GM19193 (cell line): Measurements from ENCODE around the gene TMEM117.

Source experiments
- POLR2A ChIP-seq: IDR thresholded peaks from 4 replicates; pipeline ENCODE4 v1.6.1; 2011; ENCODE audit not compliant: insufficient read depth, insufficient read length; ENCODE audit errors: extremely low read depth

TMEM117 gene

GRCh38 chr12:44015333-44015941, 179.6 kb downstream of the TMEM117 start:
- no peak for TF ChIP-seq POLR2A

DNA sequence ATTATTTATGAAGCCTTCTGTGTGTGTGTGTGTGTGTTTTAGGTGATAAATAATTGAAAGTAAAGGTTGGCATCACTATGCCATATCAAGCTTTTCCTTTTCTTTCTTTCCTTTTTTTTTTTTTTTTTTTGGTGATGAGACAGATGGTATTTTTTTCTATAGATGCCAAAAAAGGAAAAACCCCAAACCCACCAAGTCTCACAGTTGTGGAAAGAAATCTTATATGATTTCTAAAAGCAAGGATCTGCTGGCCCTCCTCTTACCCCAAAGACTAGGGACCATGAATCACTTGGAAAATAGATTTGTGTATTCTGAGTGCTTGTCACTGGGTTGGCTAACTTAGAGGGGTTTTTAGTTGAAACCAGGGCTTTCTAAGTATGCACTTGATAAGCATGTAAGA, 181.3 kb downstream of the TMEM117 start:
- no peak for TF ChIP-seq POLR2A

GRCh38 chr12:44019118-44019517, 183.2 kb downstream of the TMEM117 start:
- TF ChIP-seq POLR2A = no peak

GRCh38 chr12:44020555-44020954, 184.7 kb downstream of the TMEM117 start:
- no peak for TF ChIP-seq POLR2A

DNA sequence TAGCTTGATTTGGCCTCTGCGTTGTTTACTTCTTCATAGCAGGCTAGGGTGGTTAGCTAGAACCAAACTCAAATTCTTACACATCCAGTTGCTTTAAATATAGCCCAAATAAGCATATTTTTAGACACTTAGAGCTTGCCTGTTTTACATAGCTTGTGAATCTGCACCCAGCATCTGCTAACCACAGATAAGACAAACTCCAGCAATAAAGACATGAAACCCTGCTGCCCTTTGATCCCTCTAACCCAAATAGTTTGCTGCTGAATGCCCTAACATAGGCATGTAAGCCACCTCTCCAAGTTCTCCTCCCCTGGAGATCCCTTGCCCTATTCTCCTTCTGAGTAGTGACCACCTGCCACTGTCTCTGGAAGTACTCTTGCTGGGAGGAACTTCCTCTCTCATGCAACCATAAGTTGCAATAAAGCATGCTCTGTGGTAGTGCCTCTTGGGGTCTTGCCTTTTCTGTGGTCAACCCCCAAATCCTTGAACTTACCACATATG, 185.6 kb downstream of the TMEM117 start:
- TF ChIP-seq POLR2A = no peak

- TF ChIP-seq POLR2A = no peak
Observed at GRCh38 chr12:44025499-44025898, 189.6 kb downstream of the TMEM117 start.

GRCh38 chr12:44026046-44026445, 190.2 kb downstream of the TMEM117 start:
- TF ChIP-seq POLR2A = no peak

GRCh38 chr12:44029194-44029593, 193.3 kb downstream of the TMEM117 start:
- TF ChIP-seq POLR2A = no peak

DNA sequence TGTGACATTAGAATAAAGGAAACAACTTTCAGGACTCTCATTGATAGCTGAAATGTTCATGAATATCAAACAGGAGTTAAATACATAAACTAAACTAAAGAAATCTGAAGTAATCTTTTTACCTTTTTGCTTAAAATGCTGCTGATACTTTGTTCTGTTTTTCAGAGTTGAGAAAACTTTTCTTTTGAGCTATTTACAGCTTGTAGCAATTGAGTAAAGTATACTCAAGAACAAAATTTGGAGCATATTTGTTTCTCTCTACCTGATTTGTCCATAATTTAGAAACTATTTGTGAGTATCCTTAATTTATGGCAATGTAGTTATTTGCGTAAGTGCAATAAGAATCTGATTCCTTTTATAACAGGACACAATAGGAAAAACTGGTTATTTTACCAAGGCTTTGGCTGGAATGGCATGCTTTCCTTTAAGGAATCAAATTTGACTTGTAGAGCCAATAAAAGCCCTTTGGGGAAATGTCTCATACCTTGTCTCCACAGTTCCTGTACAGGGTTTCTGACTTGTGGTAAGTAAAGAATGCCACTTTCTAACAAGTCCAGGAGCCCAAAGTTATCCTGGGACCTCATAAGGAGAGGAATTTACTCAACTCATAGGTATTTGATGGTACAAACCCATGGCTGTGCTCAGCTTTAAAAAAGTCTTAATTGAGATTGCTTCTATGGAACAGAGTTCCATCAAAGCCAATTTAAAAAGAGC, 195.7 kb downstream of the TMEM117 start:
- TF ChIP-seq POLR2A = no peak

- TF ChIP-seq POLR2A = no peak
Observed at GRCh38 chr12:44034906-44035305, 199.0 kb downstream of the TMEM117 start.

GRCh38 chr12:44036875-44037443, 201.1 kb downstream of the TMEM117 start:
- TF ChIP-seq POLR2A = no peak

GRCh38 chr12:44038411-44038810, 202.5 kb downstream of the TMEM117 start:
- no peak for TF ChIP-seq POLR2A

DNA sequence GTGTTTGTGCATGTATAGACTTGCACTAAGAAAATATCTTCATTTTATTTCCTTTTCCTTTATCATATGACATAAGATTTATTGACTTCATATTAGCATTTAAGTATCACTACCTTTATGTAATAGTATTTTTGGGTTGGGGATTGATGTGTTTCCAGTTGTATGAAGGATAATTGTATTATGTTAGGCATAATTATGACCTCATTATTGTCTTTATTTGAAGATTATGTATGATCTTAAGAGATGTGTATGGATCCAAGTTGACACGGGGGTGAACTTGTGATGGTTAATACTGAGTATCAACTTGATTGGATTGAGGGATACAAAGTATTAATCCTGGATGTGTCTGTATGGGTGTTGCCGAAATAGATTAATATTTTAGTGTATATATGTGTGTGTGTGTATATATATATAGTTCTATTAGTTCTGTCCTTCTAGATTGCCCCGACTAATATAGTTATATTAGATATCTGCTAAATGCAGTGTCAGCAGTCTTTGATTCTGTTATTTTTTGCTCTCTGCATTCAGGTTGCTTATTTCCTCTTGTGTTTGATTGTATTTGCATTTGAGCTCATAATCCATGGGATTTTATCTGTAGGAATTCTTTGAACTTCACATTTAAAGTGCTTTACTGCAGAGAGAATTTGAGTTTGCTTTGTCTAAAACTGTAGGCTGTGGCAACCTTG, 211.0 kb downstream of the TMEM117 start:
- no peak for TF ChIP-seq POLR2A

GRCh38 chr12:44052554-44052953, 216.7 kb downstream of the TMEM117 start:
- no peak for TF ChIP-seq POLR2A

DNA sequence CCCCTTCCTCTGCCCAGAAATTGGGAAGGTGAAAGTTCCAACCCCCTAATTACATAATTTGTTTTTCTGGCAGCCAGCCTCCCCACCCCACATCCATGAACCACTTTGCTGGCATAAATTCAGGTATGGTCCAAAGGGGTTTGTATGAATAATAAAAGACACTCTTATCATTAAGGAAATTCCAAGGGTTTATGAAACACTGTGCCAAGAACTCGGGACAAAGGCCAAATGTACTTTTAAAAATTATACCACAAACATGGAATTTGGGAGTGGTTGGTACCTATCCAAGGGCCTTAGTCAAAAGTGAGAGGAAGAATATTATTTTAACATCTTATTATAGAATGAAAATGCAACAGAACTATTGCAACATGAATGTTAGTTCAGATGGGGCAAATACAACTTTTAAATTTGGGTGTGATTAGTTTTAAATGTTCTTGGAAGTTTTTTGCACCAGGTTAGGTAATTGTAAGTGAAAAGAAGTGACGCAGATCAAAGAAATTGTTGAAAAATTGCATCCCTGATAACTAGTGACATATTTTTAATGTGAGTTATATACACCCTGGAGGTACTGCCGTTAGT, 217.8 kb downstream of the TMEM117 start:
- no peak for TF ChIP-seq POLR2A
